Omental fat pad (tissue), 4 donors: Measurements from ENCODE around the gene B3GLCT. TPM values are rescaled to one million over a fixed set of nuclear protein-coding genes. Genes with fewer than 3 reads are reported as not detected.

Experiments used
- ATAC-seq: fragments of 150-250 bp; one replicate; pipeline ENCODE4 v1.9.1; 2016; ENCODE audit warnings: mild to moderate bottlenecking, moderate library complexity; ENCODE audit not compliant: low FRiP score
- DNase-seq: peaks from one replicate; pipeline ENCODE4 v3.0.0-alpha.2; 2019; ENCODE audit warnings: low spot score
- CTCF ChIP-seq, 3 donors: fragments of 450-650 bp; IDR thresholded peaks; one replicate each; pipeline ENCODE4 v1.5.1; 2016 to 2017; ENCODE audit warnings: antibody characterized with exemption in 3 of 3, mild to moderate bottlenecking in 3 of 3, moderate library complexity in 2 of 3
- total RNA-seq, 4 donors: library from RNA; depleted of rRNA; stranded (reverse); fragments of >200 nt; gene quantifications; one replicate each; pipeline ENCODE4 v1.1.0, GENCODE V29; 2016

The B3GLCT gene
- total RNA-seq, 4 donors from 2014 or later: 5.4 to 16.4 (median 6.6) TPM

- DNase-seq: no peak
- TF ChIP-seq CTCF (IDR thresholded peaks at IDR 0.05): no peak
- no peak for ATAC-seq
Measured at GRCh38 chr13:31227870-31228269, 28.1 kb downstream of the B3GLCT start.

- no peak for TF ChIP-seq CTCF (IDR thresholded peaks at IDR 0.05)
- ATAC-seq (no peak), DNase-seq (no peak)
Measured at GRCh38 chr13:31234729-31235128, 35.0 kb downstream of the B3GLCT start.

- ATAC-seq: no peak
- TF ChIP-seq CTCF (IDR thresholded peaks at IDR 0.05): no peak
- DNase-seq: no peak
Measured at GRCh38 chr13:31236211-31236786, 36.5 kb downstream of the B3GLCT start.

GRCh38 chr13:31240921-31241320, 41.1 kb downstream of the B3GLCT start:
- DNase-seq (no peak), ATAC-seq (no peak)
- TF ChIP-seq CTCF (IDR thresholded peaks at IDR 0.05): no peak

- ATAC-seq: no peak
- TF ChIP-seq CTCF (IDR thresholded peaks at IDR 0.05): no peak
Measured at GRCh38 chr13:31242367-31242766, 42.6 kb downstream of the B3GLCT start.

GRCh38 chr13:31242916-31243315, 43.1 kb downstream of the B3GLCT start:
- no peak for TF ChIP-seq CTCF (IDR thresholded peaks at IDR 0.05)
- no peak for ATAC-seq
- DNase-seq: no peak

More at GRCh38 chr13:31242367-31242766, 42.6 kb downstream of the B3GLCT start:
- DNase-seq: no peak

GRCh38 chr13:31245598-31246373, 46.0 kb downstream of the B3GLCT start:
- no peak for ATAC-seq
- no peak for DNase-seq
- TF ChIP-seq CTCF (IDR thresholded peaks at IDR 0.05): no peak
